SK-N-MC (cell line): ENCODE measurements around the gene C1orf198.

Experiments used
- DNase-seq: peaks from one replicate; pipeline ENCODE4 v3.0.0-alpha.2; 2011; ENCODE audit warnings: low read depth, low spot score
- H3K27ac ChIP-seq: fragments of 200-600 bp; sonication (generic); 2 replicates; pipeline ENCODE4 v1.5.1; 2016; ENCODE audit warnings: mixed run types
- H3K36me3 ChIP-seq: fragments of 200-600 bp; sonication (generic); 2 replicates; pipeline ENCODE4 v1.6.1; 2017; ENCODE audit warnings: antibody characterized with exemption, low read length, mixed read lengths; ENCODE audit not compliant: insufficient read depth
- H3K4me3 ChIP-seq: fragments of 200-600 bp; sonication (generic); 2 replicates; pipeline ENCODE4 v1.5.1; 2016
- H3K9ac ChIP-seq: fragments of 200-600 bp; sonication (generic); 2 replicates; pipeline ENCODE4 v1.8.0; 2017; ENCODE audit warnings: mixed run types, mixed read lengths; ENCODE audit not compliant: insufficient read length
- H3K9me3 ChIP-seq: fragments of 200-600 bp; sonication (generic); 2 replicates; pipeline ENCODE4 v1.6.1; 2017; ENCODE audit warnings: low read depth, mild to moderate bottlenecking, antibody characterized with exemption, low read length, moderate library complexity, mixed read lengths
- EZH2 ChIP-seq: fragments of 200-600 bp; sonication (generic); IDR thresholded peaks from one replicate; pipeline ENCODE4 v1.6.1; 2017; ENCODE audit warnings: antibody characterized with exemption
- FOXP2 ChIP-seq: optimal IDR thresholded peaks from 2 replicates; pipeline ENCODE3; 2011; ENCODE audit warnings: mild to moderate bottlenecking, moderate library complexity; ENCODE audit not compliant: insufficient read depth; ENCODE audit errors: extremely low read length, control extremely low read depth
- POLR2AphosphoS5 ChIP-seq: IDR thresholded peaks from 2 replicates; pipeline ENCODE4 v1.6.1; 2012; ENCODE audit warnings: mild to moderate bottlenecking, low read depth, low read length, borderline replicate concordance

The C1orf198 gene

DNA sequence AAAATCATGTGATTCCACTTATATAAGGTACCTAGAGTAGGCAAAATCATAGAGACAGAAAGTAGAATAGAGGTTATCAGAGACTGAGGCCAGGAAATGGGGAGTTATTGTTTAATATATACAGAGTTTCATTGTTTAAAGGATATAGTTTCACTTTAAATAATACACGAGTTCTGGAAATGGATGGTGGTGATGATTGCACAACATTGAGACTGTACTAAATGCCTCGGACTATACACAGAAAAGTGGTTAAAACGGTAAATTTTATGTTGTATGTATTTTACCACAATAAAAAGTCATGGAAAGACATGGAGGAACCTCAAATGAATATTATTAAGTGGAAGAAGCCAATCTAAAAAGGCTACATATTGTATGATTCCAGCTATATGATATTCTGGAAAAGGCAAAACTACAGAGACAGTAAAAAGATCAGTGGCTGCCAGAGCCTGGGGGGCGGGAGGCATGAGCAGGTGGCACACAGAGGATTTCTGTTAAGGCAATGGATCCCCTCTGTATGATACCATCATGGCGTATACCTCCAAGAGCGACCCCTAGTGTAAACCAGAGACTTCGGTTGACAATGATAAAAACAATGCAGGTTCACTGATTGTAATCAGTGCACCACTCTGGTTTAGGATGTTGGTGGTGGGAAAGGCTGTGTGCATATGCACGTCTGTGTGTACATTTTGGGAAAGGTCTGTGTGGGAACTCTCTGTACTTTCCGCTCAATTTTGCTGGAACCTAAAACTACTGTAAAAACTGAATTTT lies 7.5 kb downstream of the C1orf198 start:
- Histone ChIP-seq H3K36me3 (no peaks in the 10 kb centered on the region), H3K4me3 (no peak overlapping the region), H3K9me3 (no peaks in the 10 kb centered on the region), H3K27ac (no peak overlapping the region), H3K9ac (no peak overlapping the region)
- DNase-seq = no peak
- TF ChIP-seq FOXP2 (no peak), EZH2 (no peak), POLR2AphosphoS5 (no peak)

DNA sequence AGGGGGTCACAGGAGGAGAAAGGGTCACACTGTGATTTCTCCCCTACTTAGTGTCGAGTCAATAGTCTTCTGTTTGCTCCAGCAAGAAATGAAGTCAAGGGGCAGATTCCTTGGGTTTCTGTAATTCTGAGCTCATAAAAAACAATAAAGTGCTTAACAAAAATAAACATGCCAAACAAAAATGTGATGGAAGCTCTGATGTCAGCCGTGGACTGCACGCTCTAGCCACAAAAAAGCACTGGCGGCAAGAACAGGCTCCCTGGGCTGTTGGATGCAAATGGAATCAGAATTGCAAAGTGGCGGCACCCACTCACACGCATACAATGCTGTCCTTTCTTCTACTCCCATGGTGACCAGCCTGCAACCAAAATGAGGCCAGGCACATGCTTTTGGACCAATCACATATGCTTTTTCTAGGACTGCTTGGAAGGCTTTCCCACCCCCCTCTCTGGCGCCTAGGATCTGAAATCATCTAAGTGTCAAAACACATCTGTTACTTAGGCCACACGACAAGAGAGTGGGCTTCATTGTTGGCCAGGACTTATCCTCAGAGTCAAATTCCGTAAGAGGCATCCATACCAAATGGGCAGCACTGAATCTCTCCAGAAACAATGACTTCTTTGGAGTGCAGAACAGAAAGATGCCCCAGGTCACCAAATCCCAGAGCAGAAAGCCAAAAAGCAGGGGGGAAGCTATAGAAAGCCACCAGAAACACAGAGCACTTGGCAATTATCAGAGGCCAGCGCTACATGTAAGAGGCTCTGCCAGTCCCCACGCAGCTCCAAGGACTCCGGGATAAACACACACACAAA lies 9.2 kb downstream of the C1orf198 start:
- Histone ChIP-seq H3K36me3 (peaks cover 7% of the 10 kb centered on the region; the same call in 1 of the 2 replicates), H3K4me3 (no peak overlapping the region)
- DNase-seq = no peak

DNA sequence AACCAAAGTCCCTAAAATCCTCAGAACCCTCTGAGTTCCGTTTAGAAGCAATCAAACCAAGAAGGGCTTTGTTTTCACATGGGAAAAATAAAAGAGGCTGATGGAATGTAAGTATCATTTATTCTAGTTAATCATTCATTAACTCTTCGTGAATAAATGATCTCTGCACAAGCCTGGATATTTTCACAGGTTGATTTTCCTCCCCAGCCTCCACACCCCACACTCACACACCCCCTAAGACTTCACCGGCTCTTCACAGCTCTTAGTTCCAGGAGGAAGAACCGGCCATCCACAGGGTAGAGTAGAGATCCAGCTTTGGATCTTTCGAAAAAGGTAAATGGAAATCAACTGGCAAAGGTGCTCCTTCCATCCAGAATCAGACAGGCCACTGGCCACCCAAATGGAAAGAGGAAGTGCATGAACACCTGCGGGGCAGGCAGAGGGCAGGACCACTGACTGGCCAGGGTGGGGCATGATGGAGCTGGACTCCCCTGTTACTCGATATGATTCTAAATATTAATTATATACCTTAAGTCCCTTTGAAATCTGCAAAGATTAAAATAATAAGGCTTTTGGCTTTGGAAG lies 10.0 kb downstream of the C1orf198 start:
- DNase-seq = no peak
- Histone ChIP-seq H3K4me3 (no peak overlapping the region), H3K9ac (no peak overlapping the region), H3K9me3 (no peaks in the 10 kb centered on the region), H3K27ac (no peak overlapping the region), H3K36me3 (peaks cover 7% of the 10 kb centered on the region)
- no peak for TF ChIP-seq POLR2AphosphoS5
- TF ChIP-seq FOXP2 = no peak
- TF ChIP-seq EZH2 = no peak

More for the DNA sequence above, 9.2 kb downstream of the C1orf198 start:
- TF ChIP-seq POLR2AphosphoS5 (no peak), EZH2 (no peak), FOXP2 (no peak)
- Histone ChIP-seq H3K27ac (no peak overlapping the region), H3K9ac (no peak overlapping the region), H3K9me3 (no peaks in the 10 kb centered on the region)

DNA sequence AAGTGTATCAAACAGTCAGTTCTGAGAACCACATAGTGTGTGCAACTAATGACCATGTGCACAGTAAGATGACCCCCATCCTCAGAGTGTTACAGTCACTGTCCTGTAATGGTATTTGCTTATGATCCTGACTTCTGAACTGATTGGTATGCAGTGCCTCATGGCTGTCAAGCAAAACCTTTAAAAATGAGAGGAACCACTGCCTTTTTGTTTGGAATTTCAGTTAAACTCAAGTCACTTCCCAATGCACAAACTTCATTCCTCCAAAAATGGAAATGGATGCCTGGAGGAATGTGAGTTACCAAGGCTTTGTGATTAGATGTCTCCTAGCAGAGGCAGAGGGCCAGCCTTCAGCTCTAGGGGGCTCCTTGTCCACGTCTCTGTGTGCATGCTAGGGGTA lies 10.5 kb downstream of the C1orf198 start:
- Histone ChIP-seq H3K36me3 (peaks cover 9% of the 10 kb centered on the region), H3K9me3 (no peaks in the 10 kb centered on the region), H3K27ac (no peak overlapping the region), H3K4me3 (no peak overlapping the region), H3K9ac (no peak overlapping the region)
- TF ChIP-seq FOXP2 (no peak), POLR2AphosphoS5 (no peak), EZH2 (no peak)
- no peak for DNase-seq

DNA sequence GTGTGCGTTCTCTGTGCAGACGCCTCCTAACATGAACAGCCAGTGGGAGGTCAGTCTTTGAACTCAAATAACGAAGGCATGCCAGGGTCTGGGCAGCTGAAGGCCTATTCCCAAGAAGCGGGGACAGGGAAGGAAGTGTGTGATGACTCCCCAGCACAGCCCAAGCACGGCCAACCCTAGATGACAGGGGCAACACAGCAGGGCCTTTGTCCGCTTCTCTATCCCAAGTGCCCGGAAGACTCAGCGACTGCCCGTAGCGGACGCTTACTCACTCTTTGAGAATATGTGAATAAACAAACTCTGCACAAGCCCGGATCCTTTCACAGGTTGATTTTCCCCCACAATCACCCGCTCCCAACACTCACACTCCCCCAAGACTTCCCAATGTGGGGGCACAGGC lies 11.2 kb downstream of the C1orf198 start:
- no peak for DNase-seq
- no peak overlapping the region for H3K9ac ChIP-seq
- no peak overlapping the region for H3K27ac ChIP-seq
- TF ChIP-seq FOXP2 = no peak
- TF ChIP-seq EZH2 = no peak
- TF ChIP-seq POLR2AphosphoS5 = no peak
- H3K4me3 ChIP-seq = no peak overlapping the region
- peaks cover 14% of the 10 kb centered on the region for H3K36me3 ChIP-seq
- H3K9me3 ChIP-seq = no peaks in the 10 kb centered on the region

DNA sequence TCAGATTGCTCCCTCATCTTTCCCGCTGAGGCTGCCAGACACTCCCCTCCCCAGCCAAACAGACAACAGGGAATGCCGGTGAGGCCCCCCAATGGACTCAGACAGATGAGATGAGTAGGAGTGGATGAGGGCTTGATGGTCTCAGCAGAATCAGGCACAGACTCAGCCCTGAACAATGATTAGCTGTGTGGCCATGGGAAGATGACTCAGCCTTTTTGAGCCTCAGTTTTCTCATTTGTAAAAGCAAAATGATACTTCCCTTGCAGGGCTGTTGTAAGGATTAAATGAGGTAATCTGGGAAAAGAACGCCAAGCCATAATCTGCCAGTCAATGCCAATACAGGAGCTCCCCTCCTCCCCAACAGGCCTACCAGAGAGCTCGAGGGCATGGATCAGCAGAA lies 12.4 kb downstream of the C1orf198 start:
- H3K9ac ChIP-seq = no peak overlapping the region
- H3K4me3 ChIP-seq = no peak overlapping the region
- DNase-seq = no peak
- TF ChIP-seq EZH2 (no peak), POLR2AphosphoS5 (no peak)
- H3K36me3 ChIP-seq = peaks cover 14% of the 10 kb centered on the region
- H3K9me3 ChIP-seq = no peaks in the 10 kb centered on the region
- no peak overlapping the region for H3K27ac ChIP-seq

DNA sequence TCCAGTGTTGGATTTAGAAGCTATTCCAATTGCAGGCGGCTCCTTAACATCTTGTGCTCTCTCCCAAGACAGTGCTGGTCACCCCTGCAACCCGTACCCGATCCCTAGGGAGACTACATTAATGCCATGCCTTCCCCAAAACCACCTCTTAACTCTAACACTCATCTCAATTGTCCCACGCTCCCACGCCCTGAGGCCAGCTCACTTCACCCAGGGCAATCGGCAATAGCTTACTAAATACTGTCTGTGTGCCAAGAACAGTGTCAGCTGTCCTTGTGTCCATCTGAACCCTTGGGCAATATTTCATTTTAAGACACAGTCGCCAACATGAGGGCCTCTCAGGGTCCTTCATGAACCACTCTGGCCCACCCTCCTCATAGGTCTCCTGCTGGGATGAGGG lies 13.9 kb downstream of the C1orf198 start:
- Histone ChIP-seq H3K4me3 (no peak overlapping the region), H3K36me3 (peaks cover 14% of the 10 kb centered on the region), H3K9me3 (no peaks in the 10 kb centered on the region), H3K27ac (no peak overlapping the region), H3K9ac (no peak overlapping the region)
- TF ChIP-seq EZH2 = no peak
- no peak for TF ChIP-seq POLR2AphosphoS5
- TF ChIP-seq FOXP2 = no peak
- DNase-seq = no peak

DNA sequence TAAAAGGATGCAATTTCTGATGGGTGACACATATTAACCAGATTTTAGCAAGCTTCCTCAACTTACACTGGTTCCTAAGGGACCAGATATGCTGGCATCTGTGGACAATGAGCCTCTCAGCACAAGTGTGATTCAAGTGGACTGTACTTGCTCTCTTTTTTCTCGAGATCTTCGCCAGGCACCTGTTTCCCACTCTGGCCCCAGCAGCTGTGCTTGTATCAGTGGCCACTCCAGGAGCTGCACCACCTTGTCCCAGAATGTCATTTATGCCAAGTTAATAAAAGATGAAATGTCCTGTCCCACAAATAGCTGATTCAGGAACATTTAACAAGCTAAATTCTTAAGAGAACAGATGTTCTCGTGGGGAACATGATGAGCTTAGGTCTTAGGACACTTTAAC lies 14.6 kb downstream of the C1orf198 start:
- Histone ChIP-seq H3K4me3 (no peak overlapping the region), H3K9me3 (no peaks in the 10 kb centered on the region), H3K27ac (no peak overlapping the region), H3K36me3 (peaks cover 14% of the 10 kb centered on the region), H3K9ac (no peak overlapping the region)
- DNase-seq = no peak
- TF ChIP-seq POLR2AphosphoS5 (no peak), FOXP2 (no peak), EZH2 (no peak)
